ENCODE results near the gene RPRML. TPM values are rescaled to one million over a fixed set of nuclear protein-coding genes. Genes with fewer than 3 reads are reported as not detected.

RPRML gene
- not detected in 2 replicates for total RNA-seq

DNA sequence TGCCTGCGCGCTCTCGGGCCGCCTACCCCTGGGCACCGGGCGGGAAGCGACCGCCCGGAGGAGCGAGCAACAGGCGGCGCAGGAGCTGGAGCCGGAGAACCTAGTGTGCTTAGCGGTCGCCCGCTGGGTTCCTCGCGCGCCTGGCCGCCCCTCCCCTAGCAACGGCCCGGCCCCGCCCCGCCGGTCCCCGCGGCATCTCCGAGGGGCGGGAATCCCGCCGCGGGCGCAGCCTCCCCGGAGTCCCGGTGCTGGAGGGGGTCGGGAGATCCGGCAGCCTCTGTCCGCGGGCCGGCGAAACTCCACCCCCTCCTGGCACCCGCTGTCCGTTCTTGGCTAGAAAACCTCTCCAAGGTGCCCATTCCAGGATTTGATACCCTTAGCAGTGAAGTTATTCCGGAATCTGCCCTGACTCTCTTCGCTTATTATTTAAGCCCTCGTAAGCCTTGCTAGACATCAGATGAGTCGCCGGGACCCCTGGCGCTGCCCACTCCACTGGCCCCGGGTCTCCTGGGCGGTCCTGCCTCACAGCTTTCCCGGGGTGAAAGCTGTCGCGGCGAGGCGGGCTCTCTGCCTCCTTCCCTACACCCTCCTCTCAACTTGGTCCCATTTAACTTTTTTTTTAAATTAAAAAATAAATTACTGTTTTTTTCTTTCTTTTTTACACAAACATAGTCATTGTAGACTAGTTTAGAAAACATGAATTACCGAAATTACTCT lies at the start of gene RPRML:
Gene RPRML, minus strand, starts transcription at position 107 of the 717 bp plus-strand sequence. CDS start 246 bp downstream, outside the sequence.

Other genes starting within 250 kb of the RPRML start
- 0.65 and 0.89 TPM in 2 replicates for gene WNT3, start 160.6 kb downstream of the RPRML start, total RNA-seq
- gene WNT9B, start 127.7 kb downstream of the RPRML start, total RNA-seq = not detected in 2 replicates
- gene GOSR2, start 56.1 kb downstream of the RPRML start, total RNA-seq = 67.4 and 76.4 TPM in 2 replicates
- gene CDC27, start 210.0 kb upstream of the RPRML start, total RNA-seq = 92.3 and 137 TPM in 2 replicates
- gene MYL4, start 230.1 kb upstream of the RPRML start, total RNA-seq = 0.23 TPM in 1 of 2 replicates, not detected in the other

Data from smooth muscle cell of the umbilical artery (primary cell).